OCI-M2 (cell line): ENCODE measurements around the gene C16orf78.

Experiments
- DNase-seq: peaks from one replicate; lab custom pipeline; 2025; ENCODE audit not compliant: unreplicated experiment; lab: John Stamatoyannopoulos, UW

The C16orf78 gene

DNA sequence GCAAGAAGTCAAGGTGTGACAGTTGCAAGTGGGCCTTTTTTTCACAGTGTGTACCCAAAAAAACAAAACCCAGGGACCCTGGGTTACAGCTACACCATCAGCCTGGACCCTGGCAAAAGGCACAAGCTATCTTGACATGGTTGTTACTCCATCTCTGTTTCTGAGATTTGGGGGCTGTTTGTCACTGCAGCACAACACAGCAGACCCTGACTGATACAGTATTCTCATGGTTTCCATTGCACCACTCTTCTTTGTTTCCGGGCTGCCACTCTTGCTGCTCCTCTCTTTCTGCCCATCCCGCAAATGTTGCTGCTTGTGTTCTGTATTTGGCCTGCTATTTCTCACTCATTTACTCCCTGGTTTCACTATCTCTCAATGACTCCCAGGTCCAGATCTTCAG is 55.2 kb downstream of the C16orf78 start:
- DNase-seq = no peak

DNA sequence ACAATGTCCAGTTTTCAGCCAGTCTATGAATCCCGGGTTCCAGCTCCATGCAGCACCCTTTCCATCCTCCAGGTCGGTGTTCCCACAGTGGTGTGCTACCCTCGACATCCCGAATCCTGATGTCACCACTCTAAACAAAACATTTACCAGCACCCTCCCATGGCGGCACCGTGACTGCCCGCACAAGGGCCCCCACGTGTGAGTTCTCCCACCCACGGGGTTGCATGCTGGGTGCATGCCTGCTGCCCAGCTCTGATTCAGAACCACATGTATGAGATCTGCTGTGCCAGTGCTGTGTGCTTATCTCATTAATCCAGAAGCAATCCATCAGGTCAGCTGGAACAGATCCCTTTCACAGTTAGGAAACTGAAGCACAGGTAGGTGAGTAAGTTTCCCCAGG is 57.4 kb downstream of the C16orf78 start:
- DNase-seq = no peak

DNA sequence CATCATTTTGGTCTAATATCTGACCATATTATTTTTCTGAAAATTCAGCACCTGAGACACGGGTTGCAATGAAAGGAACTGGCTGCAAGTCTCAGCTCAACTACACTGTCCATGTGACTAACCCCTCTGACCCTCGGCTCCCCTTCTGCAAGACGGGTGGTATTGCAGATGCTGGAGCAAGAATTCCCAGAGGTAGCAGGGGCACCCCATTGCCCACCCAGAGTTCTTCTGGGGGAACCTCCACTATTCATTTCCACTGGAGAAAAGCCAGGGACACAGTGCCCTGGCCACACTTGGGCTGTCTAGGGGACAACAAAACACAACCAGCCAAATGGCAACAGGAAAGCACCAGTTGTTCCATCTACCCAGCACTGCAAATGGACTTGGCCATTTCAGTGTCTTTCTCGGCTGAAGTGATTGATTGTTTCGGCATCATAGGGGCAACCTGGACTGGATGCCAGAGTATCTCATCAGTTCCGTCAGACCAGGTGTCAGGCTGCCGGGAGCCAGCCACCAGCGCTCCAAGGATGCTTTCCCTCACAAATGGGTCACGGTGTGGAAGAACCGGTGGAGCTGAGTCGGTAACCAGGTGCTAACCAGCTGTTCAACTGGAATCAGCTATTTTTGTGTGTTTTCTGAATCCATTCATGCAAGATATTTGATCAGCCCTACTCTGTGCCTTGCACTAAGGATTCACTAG is 58.1 kb downstream of the C16orf78 start:
- DNase-seq = no peak

DNA sequence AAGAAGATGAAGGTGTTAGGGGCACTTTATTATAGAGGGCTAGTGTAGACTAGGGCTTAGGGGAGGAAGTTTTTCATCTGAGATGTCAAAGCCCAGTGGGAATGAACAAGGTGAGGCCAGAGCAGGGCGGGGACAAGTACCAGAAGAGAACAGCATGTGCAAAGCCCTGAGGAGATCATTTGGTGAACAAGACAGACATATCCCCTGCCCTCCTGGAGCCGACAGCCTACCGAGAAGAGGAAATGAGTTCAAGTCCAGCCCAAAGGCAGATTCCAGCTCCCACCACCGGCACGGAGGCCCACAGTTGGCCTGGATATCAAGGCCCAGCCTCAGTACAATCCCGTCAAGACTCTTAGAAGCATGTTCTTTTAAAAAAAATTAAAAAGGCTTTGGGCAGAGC is 61.1 kb downstream of the C16orf78 start:
- no peak for DNase-seq

DNA sequence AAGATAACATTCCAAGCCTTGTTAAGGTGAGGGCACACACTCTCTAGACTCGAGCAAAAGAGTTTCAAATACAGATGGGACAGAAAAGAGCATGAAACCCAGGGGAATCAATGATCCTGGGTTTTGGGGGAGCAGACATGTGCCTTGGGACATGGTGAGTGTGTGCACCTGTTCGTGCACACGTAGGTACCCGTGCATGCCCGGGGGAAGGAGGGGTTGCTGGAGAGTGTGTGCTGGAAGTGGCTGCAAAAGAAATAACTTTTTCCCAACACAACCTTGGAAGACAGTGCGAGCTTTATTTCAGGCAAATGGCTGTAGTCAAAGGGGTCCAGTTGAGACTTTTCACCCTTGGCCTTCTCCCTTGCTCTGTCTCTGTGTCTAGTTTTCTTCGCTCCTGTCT is 62.6 kb downstream of the C16orf78 start:
- no peak for DNase-seq

DNA sequence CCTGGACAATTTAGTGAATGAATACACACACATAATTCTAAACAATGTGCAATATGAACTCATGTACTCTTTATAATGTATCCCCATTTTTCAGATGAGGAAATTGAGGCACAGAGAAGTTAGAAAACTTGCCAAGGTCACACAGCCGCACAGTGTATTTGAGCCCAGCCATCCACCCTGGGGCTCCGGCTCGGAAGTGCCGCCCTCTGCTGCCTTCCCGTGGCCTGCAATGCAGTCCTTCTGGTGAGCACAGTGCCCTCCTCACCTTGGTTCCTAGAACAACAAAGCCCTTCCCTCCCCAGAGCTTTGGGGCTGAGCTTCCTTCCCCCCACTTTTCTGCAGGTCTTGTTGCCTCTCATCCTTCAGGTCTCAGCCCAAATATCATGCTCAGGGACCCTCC is 63.7 kb downstream of the C16orf78 start:
- DNase-seq = no peak

DNA sequence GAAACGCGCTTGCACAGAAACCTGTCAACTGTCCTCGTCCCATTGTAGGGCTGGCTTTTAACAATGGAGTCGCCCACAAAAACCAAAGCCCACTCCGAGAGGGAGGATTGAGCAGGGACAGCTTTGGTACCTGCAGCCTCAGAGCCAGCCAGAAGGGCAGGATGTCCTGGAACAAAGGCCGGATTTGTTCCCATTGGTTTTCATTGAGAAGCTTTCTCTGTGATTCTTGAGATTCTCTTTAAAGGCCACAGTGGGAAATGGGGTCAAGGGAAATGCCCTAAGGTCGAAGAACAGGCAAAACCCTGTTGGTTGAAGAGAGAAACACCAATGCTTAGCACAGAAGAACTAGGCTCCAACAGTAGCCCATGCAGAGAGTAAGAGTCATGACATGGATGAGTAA is 65.4 kb downstream of the C16orf78 start:
- no peak for DNase-seq

DNA sequence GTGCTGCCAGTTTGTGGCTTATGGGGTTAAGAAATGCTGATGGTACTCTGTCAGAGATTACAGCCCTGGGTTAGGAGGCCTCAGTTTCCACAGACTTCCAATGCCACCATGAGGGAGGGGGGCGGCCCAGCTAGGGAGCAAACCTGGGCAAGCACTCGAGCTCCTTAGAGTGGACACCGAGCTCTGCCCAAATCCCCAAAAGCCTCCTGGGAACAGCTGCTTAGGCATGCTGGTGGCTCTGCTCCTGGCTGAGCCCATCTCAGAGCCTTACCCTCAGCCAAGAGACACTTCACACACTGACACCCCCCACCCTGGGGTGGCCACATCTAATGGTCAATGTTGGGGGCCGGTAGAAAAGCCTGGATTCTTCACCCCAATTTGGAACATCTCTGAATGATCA is 66.1 kb downstream of the C16orf78 start:
- no peak for DNase-seq

DNA sequence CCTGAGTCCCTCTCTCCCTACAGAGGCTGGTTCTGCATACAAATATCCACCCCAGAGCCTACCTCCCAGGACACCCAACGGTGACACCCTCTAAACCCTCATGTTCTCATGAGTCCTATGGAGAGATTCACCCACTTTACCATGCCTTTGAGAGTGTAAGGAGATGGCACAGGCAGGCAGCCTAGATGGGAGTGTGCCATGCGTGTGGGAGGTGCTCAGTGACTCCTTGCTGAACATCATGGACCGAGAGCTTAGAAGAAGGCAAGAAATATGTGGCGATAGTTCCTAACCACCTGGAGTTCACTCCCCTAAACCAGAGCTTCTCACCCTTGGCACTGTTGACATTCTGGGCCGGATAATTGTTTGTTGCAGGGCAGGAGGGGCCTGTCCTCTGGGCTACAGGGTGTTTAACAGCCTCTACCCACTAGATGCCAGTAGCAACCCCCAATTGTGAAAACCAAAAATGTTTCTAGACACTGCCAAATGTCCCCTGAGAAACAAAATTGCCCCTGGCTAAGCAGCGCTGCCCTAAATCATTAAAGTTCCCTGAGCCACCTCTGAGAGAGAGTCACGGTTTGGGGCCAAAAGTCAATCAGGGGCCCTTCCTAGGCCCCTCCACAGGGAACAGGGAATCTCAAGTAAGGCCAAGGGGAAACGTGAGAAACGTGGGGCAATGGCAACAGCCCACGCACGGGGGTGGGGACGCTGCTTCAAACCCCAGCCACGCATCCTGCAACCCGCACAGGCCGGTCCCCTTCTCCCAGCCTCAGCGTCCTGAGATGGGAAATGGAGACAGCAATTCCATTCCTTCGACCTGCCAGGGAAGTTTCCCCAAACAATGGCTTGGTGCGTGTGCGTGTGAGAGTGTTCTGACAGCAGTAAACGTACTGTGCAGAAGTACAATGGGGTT is 66.8 kb downstream of the C16orf78 start:
- DNase-seq = no peak

DNA sequence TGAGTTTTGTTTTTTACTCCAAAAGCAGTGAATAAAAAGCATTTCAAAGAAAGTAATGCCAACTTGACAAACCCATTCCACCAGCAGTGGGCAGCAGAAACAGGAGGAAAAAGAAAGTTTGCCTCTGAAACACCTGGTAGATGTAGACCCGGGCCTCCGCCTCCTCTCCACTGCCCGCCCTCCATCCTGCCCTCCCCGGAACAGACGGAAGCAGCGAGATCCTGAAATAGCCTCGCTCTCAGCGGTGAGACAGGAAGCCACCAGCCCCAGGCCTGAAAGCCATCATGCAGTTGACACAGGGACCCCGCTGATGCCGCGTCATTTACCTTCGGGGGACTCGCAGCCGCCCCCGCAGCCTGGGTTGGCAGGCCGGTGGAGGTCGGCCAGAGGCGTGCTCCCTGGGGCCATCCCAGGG is 67.8 kb downstream of the C16orf78 start:
- no peak for DNase-seq

DNA sequence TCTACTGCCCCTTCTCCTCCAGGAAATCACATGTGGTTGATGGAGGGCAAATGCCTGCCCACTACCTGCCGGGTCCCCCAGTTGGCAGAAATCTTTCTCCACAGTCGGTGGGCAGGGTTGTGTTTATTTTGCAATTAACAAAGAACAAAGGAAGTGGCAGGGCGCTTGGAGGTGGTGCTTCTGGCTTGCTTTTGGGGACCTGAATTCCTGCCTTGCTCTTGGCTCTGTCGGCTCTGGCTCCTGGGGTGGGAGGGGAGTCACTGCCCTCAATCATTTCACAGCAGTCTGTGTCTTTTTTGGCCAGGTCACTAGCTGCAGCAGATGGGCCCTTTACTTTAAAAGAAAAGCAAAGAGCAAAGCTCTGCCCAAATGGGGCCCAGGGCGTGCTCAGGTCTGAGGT is 69.2 kb downstream of the C16orf78 start:
- no peak for DNase-seq

DNA sequence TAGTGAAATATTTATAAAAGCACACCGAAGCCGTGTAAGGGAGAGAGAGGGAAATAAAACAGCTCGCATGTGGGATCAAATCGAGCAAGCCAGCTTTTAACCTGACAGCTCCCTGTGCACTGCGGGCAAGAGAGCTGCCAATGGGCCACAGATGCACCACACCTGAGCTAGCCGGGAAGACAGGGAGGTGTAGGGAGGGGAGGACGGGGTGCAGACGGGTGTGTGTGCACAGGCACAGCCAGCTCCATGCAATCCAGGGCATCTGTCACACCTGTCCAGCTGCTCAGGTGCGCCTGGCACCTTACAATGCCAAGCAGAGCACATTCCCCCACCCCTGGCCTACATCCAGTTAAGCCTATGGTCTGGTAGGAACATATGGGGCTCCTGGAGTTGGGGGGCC is 70.0 kb downstream of the C16orf78 start:
- no peak for DNase-seq

DNA sequence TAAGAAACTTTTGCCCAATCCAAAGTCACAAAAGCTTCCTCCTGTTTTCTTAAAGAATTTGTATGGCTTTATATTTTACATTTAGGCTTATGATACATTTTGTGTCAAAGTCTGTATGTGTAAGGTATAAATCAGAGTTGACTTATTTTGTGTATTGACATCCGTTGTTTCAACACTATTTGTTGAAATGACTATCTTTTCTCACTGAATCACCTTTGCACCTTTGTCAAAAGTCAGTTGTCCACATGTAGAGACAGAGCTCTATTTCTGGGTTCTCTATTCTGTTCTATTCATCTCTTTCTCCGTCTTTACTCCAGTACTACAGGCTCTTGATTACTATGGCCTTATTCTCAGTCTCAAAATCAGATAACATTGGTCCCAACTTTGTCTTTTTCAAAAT is 73.2 kb downstream of the C16orf78 start:
- DNase-seq = no peak
